Panc1 (cell line): ENCODE measurements around the gene PRSS50. TPM values are rescaled to one million over a fixed set of nuclear protein-coding genes. Genes with fewer than 3 reads are reported as not detected.

ENCODE experiments used
- ATAC-seq: fragments of 200-7000 bp; cut with Tn5 transposase; 2 replicates; pipeline ENCODE4 v1.9.1; 2020; ENCODE audit warnings: mild to moderate bottlenecking, moderate library complexity
- BruUV-seq: library from RNA; stranded (reverse); fragments of 400-500 nt; replicated peaks from 2 replicates; lab custom pipeline; 2021; lab: Mats Ljungman, UMichigan
- CTCF ChIA-PET: fragments of 300-600 bp; sonication (Branson Sonifier 250); formaldehyde crosslinking; loops from one replicate; lab custom pipeline; 2022; ENCODE audit warnings: antibody characterized with exemption; lab: Charles Lee
- POLR2A ChIA-PET: fragments of 300-600 bp; sonication (Branson Sonifier 250); formaldehyde crosslinking; loops from one replicate; lab custom pipeline; 2022; ENCODE audit warnings: antibody characterized with exemption; lab: Charles Lee
- DNase-seq: peaks from one replicate; pipeline ENCODE4 v3.0.0-alpha.2; 2010; ENCODE audit warnings: low read depth, low spot score
- H3K27ac ChIP-seq: 2 replicates; pipeline ENCODE4 v1.5.1; 2011; ENCODE audit warnings: mild to moderate bottlenecking, low read length, inconsistent platforms
- H3K27me3 ChIP-seq: fragments of 200-500 bp; sonication (Bioruptor generic); 2 replicates; pipeline ENCODE4 v1.6.0; 2014; ENCODE audit warnings: low read length, inconsistent platforms; ENCODE audit not compliant: control insufficient read depth, insufficient read depth
- H3K36me3 ChIP-seq: fragments of 200-500 bp; sonication (Bioruptor generic); 2 replicates; pipeline ENCODE4 v1.5.1; 2014; ENCODE audit warnings: inconsistent platforms, mild to moderate bottlenecking, low read length, moderate library complexity; ENCODE audit not compliant: control insufficient read depth, insufficient read depth
- H3K4me1 ChIP-seq: 2 replicates; pipeline ENCODE4 v1.5.1; 2011; ENCODE audit warnings: inconsistent platforms, mild to moderate bottlenecking, low read length, moderate library complexity; ENCODE audit not compliant: control insufficient read depth, insufficient read depth
- H3K4me3 ChIP-seq, 2 experiments: 2 replicates each; pipeline ENCODE4 v1.5.1; 2011 to 2012; ENCODE audit warnings: low read depth in 2 of 2, low read length in 2 of 2, mild to moderate bottlenecking in 2 of 2, inconsistent platforms in 1 of 2, moderate library complexity in 1 of 2
- H3K9me3 ChIP-seq: fragments of 200-500 bp; sonication (Bioruptor generic); 2 replicates; pipeline ENCODE4 v1.5.1; 2014; ENCODE audit warnings: low read depth, mild to moderate bottlenecking, inconsistent platforms, low read length, moderate library complexity; ENCODE audit not compliant: control insufficient read depth, insufficient read depth
- POLR2AphosphoS5 ChIP-seq: IDR thresholded peaks from 2 replicates; pipeline ENCODE4 v1.6.1; 2012; ENCODE audit warnings: mild to moderate bottlenecking, low read depth, low read length, moderate library complexity
- SIN3A ChIP-seq: IDR thresholded peaks from 2 replicates; pipeline ENCODE4 v1.6.1; 2012; ENCODE audit warnings: low read depth, mild to moderate bottlenecking, low read length, moderate library complexity, borderline replicate concordance; ENCODE audit not compliant: insufficient read depth
- TCF7L2 ChIP-seq: IDR thresholded peaks from 2 replicates; pipeline ENCODE4 v1.6.1; 2011; ENCODE audit warnings: mild to moderate bottlenecking, low read depth, low read length, inconsistent platforms
- in situ Hi-C: cut with HindIII; loops from 2 replicates; pipeline ENCODE4 v1.10.0; 2016; ENCODE audit warnings: low sequenced_read_pairs, low pct_unique_long_range_greater_than_20kb
- intact Hi-C: fragments of 100-400 bp; cut with micrococcal nuclease; formaldehyde crosslinking; loops from one replicate; pipeline ENCODE4 v1.10.0; 2022; ENCODE audit not compliant: unreplicated experiment
- total RNA-seq: library from RNA; stranded (reverse); gene quantifications from one replicate; pipeline ENCODE4 v1.2.1, GENCODE V29; 2021; ENCODE audit not compliant: unreplicated experiment
- TF ChIP-seq, protein P1 (sequence below), 2 experiments: IDR thresholded peaks; 2 replicates each; pipeline ENCODE4 v1.6.1; 2011 to 2012; ENCODE audit warnings: low read depth in 2 of 2, control low read depth in 1 of 2, low read length in 1 of 2, mild to moderate bottlenecking in 1 of 2, moderate library complexity in 1 of 2; ENCODE audit not compliant: insufficient read depth in 1 of 2
- TF ChIP-seq, protein P2 (sequence below): fragments of 450-650 bp; IDR thresholded peaks from 2 replicates; pipeline ENCODE4 v1.5.1; 2017; ENCODE audit warnings: mild to moderate bottlenecking

PRSS50 gene
- total RNA-seq, 1 experiment from 2014 or later, result 0.13 TPM

DNA sequence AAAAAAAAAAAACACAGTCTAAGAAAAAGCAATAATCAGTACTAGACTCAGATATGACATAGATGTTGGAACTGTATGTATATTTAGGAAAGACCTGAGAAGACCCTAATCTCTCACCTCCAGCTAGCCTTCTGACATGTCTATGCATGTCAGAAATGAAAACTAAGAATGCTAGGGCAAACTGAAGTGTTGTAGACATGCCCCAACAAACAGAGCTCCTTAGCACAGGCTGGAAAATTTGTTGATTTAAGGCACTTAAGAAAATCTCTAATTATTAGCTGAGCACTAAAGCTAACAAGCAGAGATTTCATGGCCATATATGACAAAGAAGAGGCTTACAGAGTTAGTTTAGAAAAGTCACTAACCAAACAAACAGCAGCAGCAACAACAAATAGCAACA lies 45.5 kb upstream of the PRSS50 start:
- intact Hi-C loops, result no loop called here
- no peak overlapping the region for H3K4me3 ChIP-seq
- TF ChIP-seq POLR2AphosphoS5, result no peak
- TF ChIP-seq, protein P1, sequence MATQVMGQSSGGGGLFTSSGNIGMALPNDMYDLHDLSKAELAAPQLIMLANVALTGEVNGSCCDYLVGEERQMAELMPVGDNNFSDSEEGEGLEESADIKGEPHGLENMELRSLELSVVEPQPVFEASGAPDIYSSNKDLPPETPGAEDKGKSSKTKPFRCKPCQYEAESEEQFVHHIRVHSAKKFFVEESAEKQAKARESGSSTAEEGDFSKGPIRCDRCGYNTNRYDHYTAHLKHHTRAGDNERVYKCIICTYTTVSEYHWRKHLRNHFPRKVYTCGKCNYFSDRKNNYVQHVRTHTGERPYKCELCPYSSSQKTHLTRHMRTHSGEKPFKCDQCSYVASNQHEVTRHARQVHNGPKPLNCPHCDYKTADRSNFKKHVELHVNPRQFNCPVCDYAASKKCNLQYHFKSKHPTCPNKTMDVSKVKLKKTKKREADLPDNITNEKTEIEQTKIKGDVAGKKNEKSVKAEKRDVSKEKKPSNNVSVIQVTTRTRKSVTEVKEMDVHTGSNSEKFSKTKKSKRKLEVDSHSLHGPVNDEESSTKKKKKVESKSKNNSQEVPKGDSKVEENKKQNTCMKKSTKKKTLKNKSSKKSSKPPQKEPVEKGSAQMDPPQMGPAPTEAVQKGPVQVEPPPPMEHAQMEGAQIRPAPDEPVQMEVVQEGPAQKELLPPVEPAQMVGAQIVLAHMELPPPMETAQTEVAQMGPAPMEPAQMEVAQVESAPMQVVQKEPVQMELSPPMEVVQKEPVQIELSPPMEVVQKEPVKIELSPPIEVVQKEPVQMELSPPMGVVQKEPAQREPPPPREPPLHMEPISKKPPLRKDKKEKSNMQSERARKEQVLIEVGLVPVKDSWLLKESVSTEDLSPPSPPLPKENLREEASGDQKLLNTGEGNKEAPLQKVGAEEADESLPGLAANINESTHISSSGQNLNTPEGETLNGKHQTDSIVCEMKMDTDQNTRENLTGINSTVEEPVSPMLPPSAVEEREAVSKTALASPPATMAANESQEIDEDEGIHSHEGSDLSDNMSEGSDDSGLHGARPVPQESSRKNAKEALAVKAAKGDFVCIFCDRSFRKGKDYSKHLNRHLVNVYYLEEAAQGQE (IDR thresholded peaks at IDR 0.05; ENCODE audit: insufficient read depth in 1 of 2, low read depth in 2 of 2, low read length in 1 of 2), result no peak
- TF ChIP-seq, protein P2, sequence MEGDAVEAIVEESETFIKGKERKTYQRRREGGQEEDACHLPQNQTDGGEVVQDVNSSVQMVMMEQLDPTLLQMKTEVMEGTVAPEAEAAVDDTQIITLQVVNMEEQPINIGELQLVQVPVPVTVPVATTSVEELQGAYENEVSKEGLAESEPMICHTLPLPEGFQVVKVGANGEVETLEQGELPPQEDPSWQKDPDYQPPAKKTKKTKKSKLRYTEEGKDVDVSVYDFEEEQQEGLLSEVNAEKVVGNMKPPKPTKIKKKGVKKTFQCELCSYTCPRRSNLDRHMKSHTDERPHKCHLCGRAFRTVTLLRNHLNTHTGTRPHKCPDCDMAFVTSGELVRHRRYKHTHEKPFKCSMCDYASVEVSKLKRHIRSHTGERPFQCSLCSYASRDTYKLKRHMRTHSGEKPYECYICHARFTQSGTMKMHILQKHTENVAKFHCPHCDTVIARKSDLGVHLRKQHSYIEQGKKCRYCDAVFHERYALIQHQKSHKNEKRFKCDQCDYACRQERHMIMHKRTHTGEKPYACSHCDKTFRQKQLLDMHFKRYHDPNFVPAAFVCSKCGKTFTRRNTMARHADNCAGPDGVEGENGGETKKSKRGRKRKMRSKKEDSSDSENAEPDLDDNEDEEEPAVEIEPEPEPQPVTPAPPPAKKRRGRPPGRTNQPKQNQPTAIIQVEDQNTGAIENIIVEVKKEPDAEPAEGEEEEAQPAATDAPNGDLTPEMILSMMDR, result no peak
- no peak for TF ChIP-seq TCF7L2
- TF ChIP-seq SIN3A, result no peak
- no peaks in the 10 kb centered on the region for H3K36me3 ChIP-seq
- no peaks in the 10 kb centered on the region for H3K4me1 ChIP-seq
- ChIA-PET POLR2A (interaction anchor here (0.7 kb wide), 1 partner anchor 866 kb away, joined by 3 read pairs; no protein-coding TSS in a partner anchor), CTCF (no interaction called here)
- H3K9me3 ChIP-seq, result no peaks in the 10 kb centered on the region; the same call in 1 of the 2 replicates
- in situ Hi-C loops, result no loop called here
- no peaks in the 10 kb centered on the region for H3K27me3 ChIP-seq
- H3K27ac ChIP-seq, result no peak overlapping the region
- ATAC-seq, result no peak
- DNase-seq, result no peak
- no TSS peak for BruUV-seq

DNA sequence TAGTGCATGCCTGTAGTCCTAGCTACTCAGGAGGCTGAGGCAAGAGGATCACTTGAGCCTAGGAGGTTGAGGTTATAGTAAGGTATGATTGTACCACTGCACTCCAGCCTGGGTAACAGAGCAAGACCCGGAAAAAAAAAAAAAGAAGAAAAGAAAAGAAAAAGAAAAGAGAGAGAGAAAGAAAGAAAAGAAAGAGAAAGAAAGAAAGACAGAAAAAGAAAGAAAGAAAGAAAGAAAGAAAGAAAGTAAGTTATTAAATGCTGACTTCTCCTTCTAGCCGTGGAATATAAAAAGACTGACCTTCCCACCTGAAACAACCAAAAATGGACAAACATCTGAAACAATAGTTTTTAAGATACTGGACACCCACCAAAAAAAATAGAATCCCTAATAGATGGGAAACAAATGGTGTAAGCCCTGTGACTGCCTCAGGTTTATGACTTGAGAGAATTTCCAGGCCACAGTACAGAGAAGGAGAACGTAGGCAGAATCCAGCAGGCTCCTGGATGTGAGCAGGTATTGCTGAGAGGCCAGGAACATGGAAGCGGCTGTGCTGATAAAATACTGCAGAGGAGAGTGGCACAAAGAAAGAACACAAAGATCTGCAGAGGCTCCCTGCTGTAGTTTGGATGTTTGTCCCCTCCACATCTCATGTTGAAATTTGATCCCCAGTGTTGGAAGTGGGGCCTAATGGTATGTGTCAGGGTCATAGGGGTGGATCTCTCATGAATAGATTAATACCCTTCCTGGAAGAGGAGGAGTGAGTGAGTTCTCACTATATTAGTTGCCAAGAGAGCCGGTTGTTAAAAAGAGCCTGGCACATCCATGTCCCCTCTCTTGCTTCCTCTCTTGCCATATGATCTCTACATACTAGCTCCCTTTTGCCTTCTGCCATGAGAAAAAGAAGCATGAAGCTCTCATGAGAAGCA lies 41.8 kb upstream of the PRSS50 start:
- POLR2A ChIA-PET, result no interaction called here
- TF ChIP-seq, protein P2, result no peak
- TF ChIP-seq POLR2AphosphoS5 (no peak), TCF7L2 (no peak), SIN3A (no peak)
- TF ChIP-seq, protein P1 (IDR thresholded peaks at IDR 0.05; ENCODE audit: insufficient read depth in 1 of 2, low read depth in 2 of 2, low read length in 1 of 2), result no peak
- Histone ChIP-seq H3K9me3 (no peaks in the 10 kb centered on the region; the same call in 1 of the 2 replicates), H3K36me3 (no peaks in the 10 kb centered on the region), H3K4me3 (no peak overlapping the region), H3K27me3 (no peaks in the 10 kb centered on the region), H3K27ac (no peak overlapping the region), H3K4me1 (no peaks in the 10 kb centered on the region)
- no TSS peak for BruUV-seq
- in situ Hi-C loops, result no loop called here
- ATAC-seq (no peak), DNase-seq (no peak)
- intact Hi-C loops, result no loop called here
- CTCF ChIA-PET, result no interaction called here
